Stimulated activated CD8-positive, alpha-beta memory T cell treated with anti-CD3 and anti-CD28 coated beads, Interleukin-12 subunit alpha, Interleukin-12 subunit beta, amount 100 ng/mL, for 1 hour (primary cell): ENCODE results near the gene VTCN1.
"Not testable (repeated sequence)": the region's sequence is repeated elsewhere in the genome, so short reads cannot be mapped to it uniquely, and the experiment has no call there.

Experiments used
- DNase-seq: peaks from one replicate; pipeline ENCODE4 v3.0.0-alpha.2; 2020; ENCODE audit warnings: low read depth

VTCN1 gene

DNA sequence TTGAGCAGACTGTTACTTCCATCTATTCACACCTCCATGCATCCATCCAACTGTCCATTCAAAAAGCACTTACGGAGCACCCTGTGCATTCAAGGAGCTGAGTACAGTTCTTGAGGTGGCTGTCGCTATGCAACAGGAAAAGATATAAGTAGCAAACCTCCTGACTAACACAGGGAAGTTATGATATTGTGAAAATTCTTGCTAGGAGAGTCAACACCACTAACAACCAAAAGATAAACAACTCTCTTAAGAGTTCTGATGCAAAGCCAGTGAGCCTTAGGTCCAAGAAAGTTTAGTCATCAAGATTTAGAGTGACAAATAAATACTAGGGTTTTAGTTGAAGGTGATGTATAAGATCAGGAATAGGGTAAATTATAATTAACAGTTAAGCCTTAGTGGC, 44.7 kb downstream of the VTCN1 start:
- DNase-seq: no peak

GRCh38 chr1:117164209-117164608, 46.5 kb downstream of the VTCN1 start:
- DNase-seq: no peak

GRCh38 chr1:117162816-117163215, 47.9 kb downstream of the VTCN1 start:
- no peak for DNase-seq

- DNase-seq: no peak
Measured at GRCh38 chr1:117161887-117162286, 48.8 kb downstream of the VTCN1 start.

GRCh38 chr1:117151305-117151704, 59.4 kb downstream of the VTCN1 start:
- not testable (repeated sequence) for DNase-seq

- no peak for DNase-seq
Measured at GRCh38 chr1:117150316-117150715, 60.4 kb downstream of the VTCN1 start.

DNA sequence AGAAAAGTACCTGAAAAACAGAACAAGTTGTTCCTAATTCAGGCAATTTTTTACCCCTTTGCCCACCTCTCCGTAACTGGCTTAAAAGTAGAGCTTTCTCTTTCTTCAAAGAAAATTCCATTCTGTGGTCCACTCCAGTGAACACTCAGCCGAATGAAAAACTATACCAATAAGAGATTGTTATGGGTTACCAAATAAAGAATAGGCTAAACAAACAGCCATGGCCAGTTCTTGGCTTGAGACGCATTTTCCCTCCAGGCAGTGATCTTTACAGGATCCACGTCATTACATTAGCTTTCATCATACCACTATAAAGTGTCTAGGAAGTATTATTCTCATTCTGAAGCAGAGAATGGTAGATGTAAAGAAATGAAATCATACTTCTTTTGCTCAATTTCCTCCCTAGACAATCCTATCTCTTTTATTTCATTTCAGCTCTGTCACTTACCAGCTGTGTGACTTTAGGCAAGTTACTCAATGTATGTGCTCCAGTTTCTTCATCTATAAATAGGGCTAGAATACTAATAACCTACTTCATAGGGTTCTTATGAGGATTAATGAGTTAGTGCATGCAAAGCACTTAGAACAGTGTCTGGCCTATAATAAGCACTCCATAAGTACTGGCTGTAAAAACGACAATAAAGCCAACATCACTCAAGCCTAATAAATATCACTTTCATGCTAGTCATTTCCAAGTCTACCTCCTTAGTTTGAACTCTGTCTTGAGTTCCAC, 62.7 kb downstream of the VTCN1 start:
- no peak for DNase-seq

DNA sequence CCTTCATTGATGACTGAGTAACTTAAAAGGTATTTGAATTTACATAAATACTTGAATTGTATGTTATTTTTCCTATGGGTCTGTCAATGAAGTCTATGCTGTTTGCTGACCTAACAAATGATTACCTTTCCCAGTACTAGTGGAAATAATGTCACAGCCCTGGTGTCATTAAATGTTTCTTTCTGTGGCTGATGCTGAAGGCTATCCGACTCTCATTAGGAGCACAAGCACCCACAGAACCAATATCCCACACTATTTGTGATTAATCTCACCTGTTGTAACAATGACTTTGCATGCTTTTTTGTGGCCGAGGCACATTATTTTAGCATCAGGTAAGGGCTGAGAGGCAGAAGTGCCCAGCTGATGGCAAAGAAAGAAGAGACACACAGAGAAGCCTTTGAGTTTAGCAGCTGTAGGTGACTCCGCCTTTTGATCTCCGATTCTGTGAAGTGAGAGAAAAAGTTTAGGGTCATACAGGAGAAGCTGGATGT, 63.3 kb downstream of the VTCN1 start:
- no peak for DNase-seq

DNA sequence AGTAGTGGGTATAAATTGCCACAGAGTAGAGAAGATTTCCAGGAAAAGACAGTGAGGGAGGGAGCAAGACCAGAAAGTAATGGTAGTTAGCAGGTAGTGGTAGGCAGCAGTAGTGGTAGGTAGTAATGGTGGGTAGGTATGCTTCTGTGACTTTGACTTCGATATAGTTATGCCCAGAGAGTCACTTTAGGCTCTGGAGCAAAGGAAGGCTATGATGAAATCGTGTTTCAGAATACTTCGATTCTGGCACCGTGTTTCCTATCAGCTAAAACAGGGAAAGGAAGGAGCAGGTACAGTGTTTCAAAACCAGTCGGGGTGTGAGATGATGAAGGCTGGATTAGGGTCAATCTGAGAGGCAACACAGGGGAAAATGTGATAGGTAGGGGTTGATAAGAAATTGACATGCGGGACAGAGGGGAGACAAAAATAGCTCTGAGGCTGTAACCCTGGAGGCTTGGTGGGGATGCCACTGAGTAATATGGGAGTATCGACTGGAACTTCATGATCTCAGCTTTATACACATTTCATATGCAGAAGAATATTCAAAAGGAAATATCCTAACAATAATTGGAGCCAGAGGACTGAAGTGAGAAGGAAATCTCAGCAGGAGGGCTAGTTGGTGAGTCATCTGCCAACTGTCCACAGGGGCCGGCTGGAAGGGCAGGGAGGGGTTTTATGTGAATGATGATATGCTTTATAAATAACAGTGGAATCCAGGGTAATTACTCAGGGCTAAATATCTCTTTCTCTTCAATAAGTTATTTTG, 64.0 kb downstream of the VTCN1 start:
- no peak for DNase-seq

DNA sequence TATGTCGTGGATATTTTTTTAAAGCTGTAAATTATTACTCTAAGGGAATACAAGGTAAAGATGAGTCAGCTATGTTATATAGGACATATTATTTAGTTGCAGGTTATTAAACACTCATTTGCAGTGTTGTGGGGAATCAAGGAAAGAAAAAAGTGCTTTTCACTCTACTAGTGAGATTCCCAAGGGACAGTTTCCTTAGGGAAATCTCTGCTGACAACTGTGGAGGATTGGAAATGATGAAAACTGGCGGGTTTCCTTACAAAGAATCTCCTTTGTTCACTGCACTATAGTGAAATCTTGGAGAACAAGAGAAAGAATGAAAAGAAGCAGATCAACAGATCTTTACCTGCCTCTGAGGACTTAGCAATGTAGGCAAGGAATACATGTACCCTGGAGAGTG, 64.7 kb downstream of the VTCN1 start:
- no peak for DNase-seq

DNA sequence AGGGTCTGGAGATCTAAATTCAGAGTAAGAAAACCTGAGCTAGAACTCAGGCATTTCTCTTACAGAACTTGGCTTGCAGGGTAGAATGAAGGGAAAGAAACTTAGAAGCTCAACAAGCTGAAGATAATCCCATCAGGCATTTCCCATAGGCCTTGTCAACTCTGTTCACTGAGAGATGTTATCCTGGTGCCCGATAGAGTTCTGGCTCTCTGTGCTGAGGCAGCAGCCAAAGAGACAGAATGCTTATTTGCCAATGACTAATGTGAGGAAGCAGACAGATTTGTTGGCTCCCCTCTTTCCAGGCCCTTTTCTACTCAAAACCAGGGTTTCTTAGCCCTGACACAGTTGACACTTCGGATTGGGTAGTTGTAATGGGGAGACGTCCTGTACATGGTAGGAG, 66.9 kb downstream of the VTCN1 start:
- no peak for DNase-seq

- no peak for DNase-seq
Measured at GRCh38 chr1:117143172-117143571, 67.6 kb downstream of the VTCN1 start.

DNA sequence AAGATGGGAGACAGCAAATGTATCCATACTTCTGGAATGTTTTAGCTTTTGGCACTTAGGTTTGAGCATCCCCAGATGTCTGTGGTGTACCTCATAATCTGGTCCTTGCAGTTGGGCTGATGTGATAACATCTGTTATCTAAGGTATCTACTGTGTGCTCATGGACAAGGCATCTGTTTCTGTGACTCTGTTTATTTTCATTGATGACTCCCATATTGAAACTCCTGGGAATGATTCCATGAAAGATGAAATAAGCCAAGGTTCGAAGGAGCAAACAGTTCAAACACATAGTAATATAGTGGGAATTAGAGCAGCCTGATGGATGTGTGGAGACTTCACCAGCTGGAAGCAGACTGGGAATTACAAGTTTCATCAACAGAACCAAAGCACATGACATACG, 68.5 kb downstream of the VTCN1 start:
- DNase-seq: no peak

- DNase-seq: no peak
Measured at GRCh38 chr1:117138561-117138960, 72.2 kb downstream of the VTCN1 start.

GRCh38 chr1:117138106-117138505, 72.6 kb downstream of the VTCN1 start:
- DNase-seq: no peak

- DNase-seq: no peak
Measured at GRCh38 chr1:117137281-117137855, 73.4 kb downstream of the VTCN1 start.

DNA sequence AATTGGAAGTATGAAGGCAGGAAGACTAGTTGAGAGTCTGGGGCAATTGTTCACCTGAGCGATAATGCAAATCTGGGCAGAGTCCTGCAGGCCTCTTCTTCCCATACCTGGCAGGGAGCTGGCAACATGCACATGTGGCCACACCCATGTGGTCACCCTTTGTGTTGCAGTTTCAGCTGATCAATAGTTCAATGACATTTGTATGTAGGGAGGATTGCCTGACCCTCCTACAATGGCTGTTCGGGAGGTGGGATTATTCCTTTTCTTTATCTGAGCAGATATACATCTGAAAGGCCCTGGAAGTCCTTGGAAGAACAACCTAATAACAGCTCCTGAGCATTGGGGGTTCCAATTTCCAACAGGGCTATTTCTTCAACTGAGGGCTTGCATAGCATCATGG, 74.0 kb downstream of the VTCN1 start:
- no peak for DNase-seq

DNA sequence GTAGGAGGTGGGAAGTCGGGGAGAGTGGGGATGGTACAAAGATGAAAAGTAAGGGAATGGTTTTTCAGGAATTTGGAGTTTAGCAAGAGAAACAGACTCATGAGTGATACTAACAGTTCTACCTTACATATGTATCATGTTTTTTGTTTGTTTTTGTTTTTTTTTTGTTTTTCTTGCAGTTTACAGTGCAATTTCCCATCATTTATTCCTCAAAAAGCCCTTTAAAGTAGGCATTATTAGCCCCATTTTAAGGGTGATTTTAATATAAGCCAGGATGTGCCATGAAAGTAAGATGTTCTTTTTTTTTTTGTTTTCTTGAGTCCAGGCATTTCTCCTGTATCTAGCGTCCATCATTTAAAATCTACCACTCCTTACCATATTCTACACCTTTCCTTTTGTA, 75.4 kb downstream of the VTCN1 start:
- DNase-seq: no peak

GRCh38 chr1:117130526-117130925, 80.2 kb downstream of the VTCN1 start:
- DNase-seq: no peak

DNA sequence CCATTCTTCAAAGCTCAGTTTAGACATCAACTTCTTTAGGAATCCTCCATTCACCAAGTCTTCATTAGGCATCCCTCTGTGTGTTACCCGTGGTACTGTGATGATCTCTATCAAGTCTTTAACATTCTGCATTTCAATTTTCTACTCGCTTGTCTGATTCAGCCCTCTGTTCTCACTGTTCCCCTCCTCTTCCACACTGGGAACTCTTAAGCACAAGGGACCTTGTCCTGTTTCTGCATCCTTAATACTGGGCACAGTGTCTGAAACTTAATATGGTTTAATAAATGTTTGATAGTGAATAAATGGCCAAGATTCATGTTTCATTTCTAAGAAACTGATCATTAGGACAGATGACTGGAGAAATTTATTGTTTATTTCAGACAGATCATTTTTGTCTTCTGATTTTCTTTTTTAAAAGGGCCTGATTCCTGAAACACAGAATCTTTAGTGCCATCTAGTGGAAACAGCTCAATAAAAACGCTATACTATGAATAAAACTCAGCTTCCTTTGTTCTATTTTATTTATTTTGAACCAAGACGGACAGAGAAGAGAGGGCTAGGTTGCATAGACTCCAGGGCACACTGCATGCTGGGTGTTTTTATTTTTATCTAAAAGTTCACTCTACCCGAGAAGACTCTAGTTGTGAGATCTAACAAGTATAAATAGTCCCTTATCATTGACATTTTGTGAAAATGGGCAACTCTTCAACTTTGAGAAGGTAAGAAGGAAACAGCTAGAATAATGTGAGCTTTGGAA, 82.2 kb downstream of the VTCN1 start:
- no peak for DNase-seq

- no peak for DNase-seq
Measured at GRCh38 chr1:117127795-117128194, 82.9 kb downstream of the VTCN1 start.

GRCh38 chr1:117124661-117125060, 86.1 kb downstream of the VTCN1 start:
- no peak for DNase-seq
